Measurements from ENCODE around the gene TNFRSF6B.

The TNFRSF6B gene

GRCh38 chr20:63686094-63686491 is 10.4 kb upstream of the TNFRSF6B start:
- DNase-seq (ENCODE audit: low read depth): no peak

DNA sequence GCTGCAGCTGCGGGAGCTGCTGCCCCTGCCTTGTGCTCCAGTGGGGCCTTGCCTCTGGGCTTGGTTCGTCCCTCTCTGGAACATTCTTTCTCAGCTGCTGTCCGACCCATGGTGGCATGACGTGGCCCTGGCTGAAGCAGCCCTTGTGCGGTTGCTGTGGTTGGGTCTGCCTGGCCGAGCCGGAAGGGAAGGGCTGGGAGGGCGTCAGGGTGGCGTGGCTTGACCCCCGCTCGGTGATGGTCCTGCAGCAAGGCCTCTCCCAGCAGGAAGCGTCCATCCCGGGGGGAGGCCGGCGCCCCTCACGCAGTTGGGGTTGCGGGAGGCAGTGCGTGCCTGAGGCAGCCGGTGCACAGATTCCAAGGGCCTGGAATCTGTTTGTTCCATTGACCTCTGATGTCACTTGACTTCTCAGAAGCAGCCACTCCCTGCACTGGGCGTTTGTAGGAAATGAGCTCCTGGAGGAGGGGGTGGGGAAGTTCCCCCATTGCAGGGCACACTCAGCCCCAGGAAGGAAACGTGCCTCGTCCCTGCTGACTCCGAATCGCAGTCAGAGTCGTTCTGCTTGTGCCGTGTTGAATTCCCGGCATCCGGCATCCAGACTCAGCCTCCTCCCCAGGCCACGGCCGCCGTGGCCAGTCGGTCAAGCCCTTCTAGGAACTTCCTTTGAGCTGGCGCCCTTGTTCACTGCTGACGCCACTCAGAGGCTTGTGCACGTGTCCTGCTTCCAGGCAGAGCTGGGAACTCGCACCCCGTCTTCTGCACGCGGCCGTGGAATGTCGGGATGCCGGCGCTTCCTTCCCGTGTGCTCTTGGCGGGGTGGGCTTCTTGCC is 9.7 kb upstream of the TNFRSF6B start:
- DNase-seq (ENCODE audit: low read depth): no peak

- no peak for DNase-seq (ENCODE audit: low read depth)
Measured at GRCh38 chr20:63687419-63688178, 8.9 kb upstream of the TNFRSF6B start.

- DNase-seq (ENCODE audit: low read depth): no peak
Measured at GRCh38 chr20:63688228-63689045, 8.0 kb upstream of the TNFRSF6B start.

- DNase-seq (ENCODE audit: low read depth): no peak
Measured at GRCh38 chr20:63689046-63690002, 7.1 kb upstream of the TNFRSF6B start.

DNA sequence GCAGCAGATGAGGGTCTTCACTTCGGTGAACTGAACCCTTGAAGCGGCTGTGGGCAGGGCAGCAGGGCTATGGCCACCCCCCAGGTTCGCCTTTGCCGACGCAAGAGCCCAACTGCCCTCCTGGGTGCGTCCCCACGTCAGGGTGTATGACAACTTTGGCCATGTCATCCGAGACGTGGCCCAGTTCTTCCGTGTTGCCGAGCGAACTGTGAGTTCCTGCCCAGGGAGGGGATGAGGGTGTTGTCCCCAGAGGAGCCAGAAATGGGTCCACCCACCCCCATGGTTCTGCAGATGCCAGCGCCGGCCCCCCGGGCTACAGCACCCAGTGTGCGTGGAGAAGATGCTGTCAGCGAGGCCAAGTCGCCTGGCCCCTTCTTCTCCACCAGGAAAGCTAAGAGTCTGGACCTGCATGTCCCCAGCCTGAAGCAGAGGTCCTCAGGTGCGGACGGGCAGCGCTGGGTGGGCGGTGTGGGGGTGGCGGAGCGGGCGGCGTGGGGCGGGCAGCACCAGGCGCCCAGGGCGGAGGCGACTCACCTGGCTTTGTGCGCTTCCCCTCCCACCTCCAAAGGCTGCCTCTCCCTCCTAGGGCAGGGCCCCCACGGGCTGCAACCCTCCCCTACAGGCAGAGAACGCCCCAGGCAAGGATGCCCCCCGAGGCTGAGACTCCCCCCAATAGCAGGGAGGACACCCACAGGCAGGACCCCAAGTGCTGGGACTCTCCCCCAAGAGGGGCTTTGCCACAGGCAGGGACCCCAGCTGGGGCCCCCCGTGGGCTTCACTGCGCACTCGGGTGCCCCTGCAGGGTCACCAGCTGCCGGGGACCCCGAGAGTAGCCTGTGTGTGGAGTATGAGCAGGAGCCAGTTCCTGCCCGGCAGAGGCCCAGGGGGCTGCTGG is 6.2 kb upstream of the TNFRSF6B start:
- no peak for DNase-seq (ENCODE audit: low read depth)

GRCh38 chr20:63690898-63691710 is 5.3 kb upstream of the TNFRSF6B start:
- DNase-seq (ENCODE audit: low read depth): no peak

DNA sequence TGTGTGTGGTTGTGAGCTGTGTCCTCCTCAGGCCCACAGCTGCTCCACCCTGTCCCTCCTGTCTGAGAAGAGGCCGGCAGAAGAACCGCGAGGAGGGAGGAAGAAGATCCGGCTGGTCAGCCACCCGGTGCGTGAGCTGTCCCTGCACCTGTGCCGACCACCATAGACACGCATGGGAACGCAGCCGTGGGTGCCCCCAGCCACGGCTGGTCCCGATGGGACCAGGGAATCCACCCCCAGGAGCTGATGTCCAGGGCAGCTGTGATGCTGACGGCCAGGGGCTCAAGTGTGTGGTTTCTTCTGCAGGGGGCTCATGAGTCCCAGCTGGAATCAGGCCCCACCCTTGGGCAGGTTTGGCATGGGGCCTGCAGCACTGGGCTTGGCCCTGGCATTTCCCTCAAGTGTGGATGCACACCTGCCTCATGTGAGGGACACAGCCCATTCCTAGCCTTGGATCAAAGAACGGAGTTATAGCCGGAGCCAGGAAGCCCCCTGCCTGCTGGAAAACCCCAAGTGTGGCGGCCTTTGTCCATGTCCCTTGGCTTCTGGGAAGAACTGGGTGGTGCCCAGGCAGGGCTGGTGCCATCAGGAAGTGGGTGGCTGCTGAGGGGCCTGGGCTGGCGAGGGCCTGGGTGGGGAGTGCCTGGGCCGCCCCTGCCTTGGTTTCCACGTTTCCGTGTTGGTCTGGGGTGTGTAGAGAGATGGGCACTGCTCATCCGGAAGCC is 4.6 kb upstream of the TNFRSF6B start:
- no peak for DNase-seq (ENCODE audit: low read depth)

DNA sequence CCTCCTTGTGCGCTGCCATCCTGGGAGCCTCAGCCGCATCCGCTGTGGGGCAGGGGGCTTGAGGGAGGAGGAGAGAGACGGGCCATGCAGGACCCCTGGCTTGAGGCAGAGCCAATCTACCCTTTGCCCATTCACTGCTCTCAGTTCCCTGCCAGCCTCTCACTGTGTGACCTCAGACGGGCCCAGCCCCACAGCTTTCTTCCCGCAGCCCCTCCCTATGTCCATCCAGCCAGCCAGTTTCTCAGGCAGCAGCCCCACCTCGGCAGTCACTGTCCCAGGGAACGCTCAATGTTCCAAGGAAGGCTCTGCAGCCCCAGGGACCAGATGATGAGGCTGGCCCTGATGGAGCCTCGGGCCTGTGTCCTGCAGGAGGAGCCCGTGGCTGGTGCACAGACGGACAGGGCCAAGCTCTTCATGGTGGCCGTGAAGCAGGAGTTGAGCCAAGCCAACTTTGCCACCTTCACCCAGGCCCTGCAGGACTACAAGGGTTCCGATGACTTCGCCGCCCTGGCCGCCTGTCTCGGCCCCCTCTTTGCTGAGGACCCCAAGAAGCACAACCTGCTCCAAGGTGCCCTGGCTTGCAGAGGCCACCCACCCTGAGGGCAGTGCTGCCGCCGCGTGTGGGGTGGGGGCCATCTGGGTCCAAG is 3.9 kb upstream of the TNFRSF6B start:
- no peak for DNase-seq (ENCODE audit: low read depth)

DNA sequence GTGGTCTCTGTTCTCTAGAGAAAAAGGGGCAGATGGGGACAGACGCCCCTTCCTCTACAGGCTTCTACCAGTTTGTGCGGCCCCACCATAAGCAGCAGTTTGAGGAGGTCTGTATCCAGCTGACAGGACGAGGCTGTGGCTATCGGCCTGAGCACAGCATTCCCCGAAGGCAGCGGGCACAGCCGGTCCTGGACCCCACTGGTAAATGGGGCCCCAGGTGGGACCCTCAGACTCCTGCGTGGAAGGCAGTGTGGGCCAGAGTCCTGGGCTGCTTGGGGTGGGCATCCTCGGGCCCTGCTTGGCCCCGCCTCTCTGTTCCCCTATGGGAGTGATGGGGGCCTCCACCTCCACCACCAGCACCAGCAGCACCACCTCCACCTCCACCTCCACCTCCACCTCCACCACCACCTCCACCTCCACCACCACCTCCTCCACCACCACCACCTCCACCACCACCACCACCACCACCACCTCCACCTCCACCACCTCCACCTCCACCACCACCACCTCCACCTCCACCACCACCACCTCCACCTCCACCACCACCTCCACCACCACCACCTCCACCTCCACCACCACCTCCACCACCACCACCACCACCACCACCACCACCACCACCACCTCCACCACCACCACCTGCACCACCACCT is 3.2 kb upstream of the TNFRSF6B start:
- DNase-seq (ENCODE audit: low read depth): no peak

- DNase-seq (ENCODE audit: low read depth): no peak
Measured at GRCh38 chr20:63693733-63694583, 2.5 kb upstream of the TNFRSF6B start.

DNA sequence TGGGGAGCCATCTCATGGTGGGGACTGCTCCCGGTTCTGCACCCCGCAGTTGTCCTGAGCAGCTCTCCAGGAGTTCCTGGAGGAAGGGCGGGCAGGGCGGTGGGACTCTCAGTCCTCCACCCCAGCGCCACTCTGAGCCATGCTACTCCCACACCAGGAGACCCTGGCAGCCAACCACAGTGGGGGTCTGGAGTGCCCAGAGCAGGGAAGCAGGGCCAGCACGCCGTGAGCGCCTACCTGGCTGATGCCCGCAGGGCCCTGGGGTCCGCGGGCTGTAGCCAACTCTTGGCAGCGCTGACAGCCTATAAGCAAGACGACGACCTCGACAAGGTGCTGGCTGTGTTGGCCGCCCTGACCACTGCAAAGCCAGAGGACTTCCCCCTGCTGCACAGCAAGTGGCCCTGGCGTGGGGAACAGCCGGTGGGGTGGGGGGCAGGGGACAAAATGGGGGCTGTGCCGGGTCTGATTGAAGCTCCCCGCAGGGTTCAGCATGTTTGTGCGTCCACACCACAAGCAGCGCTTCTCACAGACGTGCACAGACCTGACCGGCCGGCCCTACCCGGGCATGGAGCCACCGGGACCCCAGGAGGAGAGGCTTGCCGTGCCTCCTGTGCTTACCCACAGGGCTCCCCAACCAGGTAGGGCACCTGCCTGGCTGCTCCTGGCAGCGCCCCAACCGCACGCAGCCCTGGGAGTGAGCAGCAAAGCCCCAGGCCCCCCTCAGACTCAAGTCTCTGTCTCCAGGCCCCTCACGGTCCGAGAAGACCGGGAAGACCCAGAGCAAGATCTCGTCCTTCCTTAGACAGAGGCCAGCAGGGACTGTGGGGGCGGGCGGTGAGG is 1.6 kb upstream of the TNFRSF6B start:
- no peak for DNase-seq (ENCODE audit: low read depth)

DNA sequence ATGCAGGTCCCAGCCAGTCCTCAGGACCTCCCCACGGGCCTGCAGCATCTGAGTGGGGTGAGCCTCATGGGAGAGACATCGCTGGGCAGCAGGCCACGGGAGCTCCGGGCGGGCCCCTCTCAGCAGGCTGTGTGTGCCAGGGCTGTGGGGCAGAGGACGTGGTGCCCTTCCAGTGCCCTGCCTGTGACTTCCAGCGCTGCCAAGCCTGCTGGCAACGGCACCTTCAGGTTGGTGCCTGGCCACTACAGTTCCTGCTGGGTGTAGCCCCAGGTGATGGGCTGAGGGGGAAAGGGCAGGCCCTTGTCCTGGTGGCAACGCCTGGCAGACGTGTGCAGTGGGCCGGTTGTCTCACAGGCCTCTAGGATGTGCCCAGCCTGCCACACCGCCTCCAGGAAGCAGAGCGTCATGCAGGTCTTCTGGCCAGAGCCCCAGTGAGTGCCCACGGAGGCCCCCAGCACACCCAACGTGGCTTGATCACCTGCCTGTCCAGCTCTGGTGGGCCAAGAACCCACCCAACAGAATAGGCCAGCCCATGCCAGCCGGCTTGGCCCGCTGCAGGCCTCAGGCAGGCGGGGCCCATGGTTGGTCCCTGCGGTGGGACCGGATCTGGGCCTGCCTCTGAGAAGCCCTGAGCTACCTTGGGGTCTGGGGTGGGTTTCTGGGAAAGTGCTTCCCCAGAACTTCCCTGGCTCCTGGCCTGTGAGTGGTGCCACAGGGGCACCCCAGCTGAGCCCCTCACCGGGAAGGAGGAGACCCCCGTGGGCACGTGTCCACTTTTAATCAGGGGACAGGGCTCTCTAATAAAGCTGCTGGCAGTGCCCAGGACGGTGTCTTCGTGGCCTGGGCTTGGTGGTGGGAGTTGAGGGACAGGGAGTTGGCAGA is 787 bp upstream of the TNFRSF6B start:
- DNase-seq (ENCODE audit: low read depth): no peak

DNA sequence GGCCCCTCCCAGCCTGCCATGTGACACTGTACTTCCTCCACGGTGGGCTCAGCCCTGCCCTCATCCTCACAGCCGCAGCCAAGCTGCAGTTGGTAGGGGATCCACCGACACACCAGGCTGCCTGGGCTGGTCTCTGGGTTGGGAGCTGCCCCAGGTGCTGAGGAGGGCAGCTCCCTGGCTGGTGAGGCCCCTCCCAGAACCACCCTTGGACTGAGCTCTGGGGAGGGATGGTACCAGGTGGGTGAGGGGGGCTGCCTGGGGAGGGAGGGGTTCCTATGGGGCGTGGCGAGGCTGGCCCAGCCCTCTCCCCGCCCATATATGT is 185 bp upstream of the TNFRSF6B start:
- DNase-seq (ENCODE audit: low read depth): no peak

DNA sequence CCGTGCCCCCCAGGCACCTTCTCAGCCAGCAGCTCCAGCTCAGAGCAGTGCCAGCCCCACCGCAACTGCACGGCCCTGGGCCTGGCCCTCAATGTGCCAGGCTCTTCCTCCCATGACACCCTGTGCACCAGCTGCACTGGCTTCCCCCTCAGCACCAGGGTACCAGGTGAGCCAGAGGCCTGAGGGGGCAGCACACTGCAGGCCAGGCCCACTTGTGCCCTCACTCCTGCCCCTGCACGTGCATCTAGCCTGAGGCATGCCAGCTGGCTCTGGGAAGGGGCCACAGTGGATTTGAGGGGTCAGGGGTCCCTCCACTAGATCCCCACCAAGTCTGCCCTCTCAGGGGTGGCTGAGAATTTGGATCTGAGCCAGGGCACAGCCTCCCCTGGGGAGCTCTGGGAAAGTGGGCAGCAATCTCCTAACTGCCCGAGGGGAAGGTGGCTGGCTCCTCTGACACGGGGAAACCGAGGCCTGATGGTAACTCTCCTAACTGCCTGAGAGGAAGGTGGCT is 960 bp downstream of the TNFRSF6B start:
- DNase-seq (ENCODE audit: low read depth): no peak
